Spleen (tissue), 7 donors: ENCODE data around the gene IZUMO2.
"Not testable (repeated sequence)": the region's sequence is repeated elsewhere in the genome, so short reads cannot be mapped to it uniquely, and the experiment has no call there.

Experiments
- POLR2A ChIP-seq, 3 donors: fragments of 450-650 bp; IDR thresholded peaks; one replicate each; pipeline ENCODE4 v1.5.1; 2017; ENCODE audit warnings: antibody characterized with exemption in 3 of 3, mild to moderate bottlenecking in 1 of 3
- POLR2AphosphoS5 ChIP-seq, 3 donors: sonication (generic); formaldehyde crosslinking; IDR thresholded peaks; one replicate each; pipeline ENCODE4 v1.5.1; 2017; ENCODE audit warnings: antibody characterized with exemption in 3 of 3
- TF ChIP-seq, protein P1 (sequence below), 11 experiments: fragments of 200-600 bp in 7 of 11; fragments of 450-650 bp in 4 of 11; sonication (generic) in 4 of 11; IDR thresholded peaks in 8 of 11; conservative IDR thresholded peaks in 3 of 11; 1 replicate in 7 of 11; 2 replicates in 4 of 11; pipeline versions ENCODE4 v1.4.0 to v1.8.0; 2016 to 2021; ENCODE audit warnings: antibody characterized with exemption in 11 of 11, inconsistent platforms in 4 of 11, mild to moderate bottlenecking in 1 of 11
- donor health status: DM: no; HTN: no; CAD: no; lungs with moderate emphysema.
- donor health status: DM: no; HTN: no; CAD: no.
- donor health status: DM: no; HTN: no; CAD: no.

DNA sequence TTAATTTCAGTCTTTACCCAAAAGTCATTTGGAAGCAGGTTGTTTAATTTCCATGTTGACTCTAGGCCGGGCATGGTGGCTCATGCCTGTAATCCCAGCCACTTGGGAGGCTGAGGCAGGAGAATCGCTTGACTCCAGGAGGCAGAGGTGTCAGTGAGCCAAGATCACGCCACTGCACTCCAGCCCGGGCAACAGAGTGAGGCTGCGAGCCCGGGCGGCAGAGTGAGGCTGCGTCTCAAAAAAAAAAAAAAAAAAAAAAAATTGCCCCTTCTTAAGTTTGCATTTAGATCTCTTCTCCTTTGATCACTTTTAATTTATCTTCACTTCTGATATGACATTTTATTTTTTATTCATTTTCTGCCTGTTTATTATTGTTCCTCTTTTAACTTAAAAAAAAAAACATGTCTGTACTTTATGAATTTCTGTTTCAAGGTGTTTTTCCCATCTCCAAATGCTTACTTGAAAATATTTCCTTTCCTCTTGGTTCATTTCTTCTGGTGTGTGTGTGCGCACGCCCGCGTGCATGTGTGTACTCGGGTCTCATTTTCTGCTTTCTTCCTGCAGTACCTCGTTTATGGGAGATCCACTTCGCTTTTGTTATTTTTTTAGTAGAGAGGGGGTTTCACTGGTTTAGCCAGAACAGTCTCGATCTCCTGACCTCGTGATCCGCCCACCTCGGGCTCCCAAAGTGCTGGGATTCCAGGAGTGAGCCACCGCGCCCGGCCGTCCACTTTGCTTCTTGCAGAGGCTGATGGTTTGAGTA, 26.3 kb downstream of the IZUMO2 start:
- TF ChIP-seq, protein P1, sequence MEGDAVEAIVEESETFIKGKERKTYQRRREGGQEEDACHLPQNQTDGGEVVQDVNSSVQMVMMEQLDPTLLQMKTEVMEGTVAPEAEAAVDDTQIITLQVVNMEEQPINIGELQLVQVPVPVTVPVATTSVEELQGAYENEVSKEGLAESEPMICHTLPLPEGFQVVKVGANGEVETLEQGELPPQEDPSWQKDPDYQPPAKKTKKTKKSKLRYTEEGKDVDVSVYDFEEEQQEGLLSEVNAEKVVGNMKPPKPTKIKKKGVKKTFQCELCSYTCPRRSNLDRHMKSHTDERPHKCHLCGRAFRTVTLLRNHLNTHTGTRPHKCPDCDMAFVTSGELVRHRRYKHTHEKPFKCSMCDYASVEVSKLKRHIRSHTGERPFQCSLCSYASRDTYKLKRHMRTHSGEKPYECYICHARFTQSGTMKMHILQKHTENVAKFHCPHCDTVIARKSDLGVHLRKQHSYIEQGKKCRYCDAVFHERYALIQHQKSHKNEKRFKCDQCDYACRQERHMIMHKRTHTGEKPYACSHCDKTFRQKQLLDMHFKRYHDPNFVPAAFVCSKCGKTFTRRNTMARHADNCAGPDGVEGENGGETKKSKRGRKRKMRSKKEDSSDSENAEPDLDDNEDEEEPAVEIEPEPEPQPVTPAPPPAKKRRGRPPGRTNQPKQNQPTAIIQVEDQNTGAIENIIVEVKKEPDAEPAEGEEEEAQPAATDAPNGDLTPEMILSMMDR (IDR thresholded peaks at IDR 0.05 in 8 of 11, conservative IDR thresholded peaks at IDR 0.05 in 3 of 11) = peak in 2 of 11 experiments; percentile 23 to 24
- not testable (repeated sequence) for TF ChIP-seq POLR2A, POLR2AphosphoS5 (IDR thresholded peaks at IDR 0.05)
